ENCODE measurements around the gene FGF18. TPM values are rescaled to one million over a fixed set of nuclear protein-coding genes. Genes with fewer than 3 reads are reported as not detected.
A peak's percentile ranks its signal among the peaks of the same experiment; 100 is the strongest.
"Not testable (repeated sequence)": the region's sequence is repeated elsewhere in the genome, so short reads cannot be mapped to it uniquely, and the experiment has no call there.

Gene FGF18
- total and polyA plus RNA-seq, 9 of the 15 experiments (the other 6 are each of a cell fraction or from before 2014, with no cell fraction given), result 0.05 to 0.18 (median 0.11) TPM; not detected in 6

GRCh38 chr5:171384999-171385398 is 34.4 kb upstream of the FGF18 start:
- H3K27ac ChIP-seq (ENCODE audit: extremely low read depth, low read depth, low read length); H3K4me1 ChIP-seq (replicated peaks in 1 of 2; ENCODE audit: control insufficient read depth in 2 of 2, insufficient read depth in 2 of 2, low read length in 2 of 2); H3K9me1 ChIP-seq (ENCODE audit: control insufficient read depth, insufficient read depth, low read length); ATAC-seq; H3K4me2 ChIP-seq (ENCODE audit: insufficient read depth, low read length); H3K4me3 ChIP-seq; H3K9me3 ChIP-seq (replicated peaks; ENCODE audit: control insufficient read depth, insufficient read depth, low read depth, low read length); BruUV-seq (replicated peaks); in situ Hi-C loops (cut with MboI); intact Hi-C loops (cut with micrococcal nuclease); H3K9ac ChIP-seq (ENCODE audit: insufficient read depth in 1 of 2, low read depth in 2 of 2, low read length in 2 of 2); H3K27me3 ChIP-seq (ENCODE audit: control insufficient read depth in 2 of 2, insufficient read depth in 2 of 2, low read length in 2 of 2); FAIRE-seq; CTCF ChIA-PET (ENCODE audit: low intra/inter-chr PET ratio): not testable (repeated sequence)
- TF ChIP-seq ZNF121 (CRISPR knock-in tag; conservative IDR thresholded peaks at IDR 0.05) (peak; percentile 39; the same call in 1 of the 2 replicates), E2F6 (IDR thresholded peaks at IDR 0.05; ENCODE audit: borderline replicate concordance in 1 of 2, extremely low read depth in 1 of 2, insufficient read depth in 1 of 2, insufficient read length in 1 of 2, low read depth in 1 of 2, low read length in 1 of 2, poor library complexity in 1 of 2, severe bottlenecking in 1 of 2) (peak in 1 of 2 experiments; percentile 35)
- Histone ChIP-seq H3K36me3 (ENCODE audit: control insufficient read depth, insufficient read depth, low read length) (peaks cover 16% of the 10 kb centered on the region), H2AFZ (ENCODE audit: low read depth, low read length) (peak overlapping the region; percentile 33; the same call in 1 of the 2 replicates), H3K79me2 (ENCODE audit: control insufficient read depth, insufficient read depth, low read length) (peaks cover 36% of the 10 kb centered on the region), H4K20me1 (replicated peaks; ENCODE audit: control insufficient read depth, insufficient read depth, low read length) (peaks cover 21% of the 10 kb centered on the region)
- POLR2A ChIA-PET, result interaction anchor here (1.1 kb wide), 1 partner anchor 621 kb away, joined by 3 read pairs; the partner anchor contains the start of gene FBXW11
- 63% methylated on average over 3 of the region's 3 CpGs for WGBS (ENCODE audit: insufficient coverage, low coverage, missing lambda C conversion rate)
- DNase-seq (ENCODE audit: extremely low read depth in 1 of 4, low spot score in 3 of 4), result peak in 1 of 4 experiments; percentile 48
